Activated CD4-positive, alpha-beta T cell treated with anti-CD3 and anti-CD28 coated beads for 4 hours (primary cell): ENCODE measurements around the gene RALGAPA2.

Experiments used
- DNase-seq, 2 donors: peaks; one replicate each; pipeline ENCODE4 v3.0.0-alpha.2; 2020

RALGAPA2 gene

DNA sequence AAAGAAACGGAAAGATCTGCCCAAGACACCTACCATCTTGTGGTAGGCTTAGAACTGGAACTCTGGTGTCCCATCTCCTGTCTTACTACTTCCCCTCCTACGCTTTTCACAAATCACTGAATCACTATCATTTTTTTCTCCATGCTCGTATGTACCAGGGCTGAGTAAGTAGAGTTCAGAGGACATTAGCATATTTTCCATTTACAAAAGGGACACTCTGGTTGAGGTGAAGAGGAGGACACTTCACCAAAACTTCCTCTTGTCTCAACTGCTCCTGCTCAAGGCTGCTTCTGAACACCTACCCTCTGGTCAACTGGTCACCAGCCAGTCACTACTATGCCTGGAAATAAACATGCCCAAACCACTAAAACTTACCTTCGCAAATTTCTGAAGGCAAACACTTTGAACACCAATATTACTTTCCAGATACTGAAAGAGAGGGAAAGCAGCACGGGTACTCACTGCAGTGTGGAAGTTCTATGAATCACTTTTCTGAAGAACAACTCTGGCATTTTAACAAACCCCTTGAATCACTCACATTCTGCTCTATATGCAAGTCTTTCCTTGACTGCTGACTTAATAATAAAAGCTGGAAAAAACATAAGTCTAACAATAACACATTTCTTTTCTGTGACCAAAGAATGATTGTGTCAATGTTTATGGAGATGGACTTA, 221.2 kb downstream of the RALGAPA2 start:
- DNase-seq: no peak

GRCh38 chr20:20490673-20491072, 221.8 kb downstream of the RALGAPA2 start:
- no peak for DNase-seq

DNA sequence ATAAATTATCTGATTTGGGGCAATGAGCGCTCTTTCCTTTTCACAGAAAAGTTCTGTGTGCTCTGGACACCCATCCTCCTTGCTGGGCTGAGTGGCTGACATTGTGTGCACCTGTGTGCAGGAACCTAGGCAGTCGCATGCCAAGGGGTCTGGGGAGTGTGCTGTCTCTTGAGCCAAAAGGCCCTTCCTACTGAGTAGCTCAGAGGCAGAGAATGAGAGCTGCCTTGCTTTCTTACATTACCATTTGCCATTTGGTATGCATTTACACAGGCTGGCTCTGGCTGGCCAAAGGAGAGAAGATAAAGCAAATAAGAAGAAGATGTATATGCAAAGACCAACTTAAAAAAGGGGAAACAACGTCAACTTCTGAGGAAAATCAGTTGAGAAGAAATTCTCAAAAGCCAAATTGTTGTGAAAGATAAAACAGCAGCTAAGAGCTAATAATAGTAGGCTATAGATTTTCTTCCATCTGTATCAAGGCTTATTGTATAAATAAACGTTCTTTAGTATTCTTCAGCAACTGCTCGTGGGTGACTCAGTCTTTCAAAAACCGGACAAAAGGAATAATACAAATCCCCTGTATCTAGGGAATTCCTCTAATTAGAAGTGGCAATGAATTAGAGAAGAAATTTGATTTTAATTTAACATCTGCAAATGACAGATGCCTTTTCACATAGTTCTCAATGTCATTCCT, 222.6 kb downstream of the RALGAPA2 start:
- DNase-seq: no peak

DNA sequence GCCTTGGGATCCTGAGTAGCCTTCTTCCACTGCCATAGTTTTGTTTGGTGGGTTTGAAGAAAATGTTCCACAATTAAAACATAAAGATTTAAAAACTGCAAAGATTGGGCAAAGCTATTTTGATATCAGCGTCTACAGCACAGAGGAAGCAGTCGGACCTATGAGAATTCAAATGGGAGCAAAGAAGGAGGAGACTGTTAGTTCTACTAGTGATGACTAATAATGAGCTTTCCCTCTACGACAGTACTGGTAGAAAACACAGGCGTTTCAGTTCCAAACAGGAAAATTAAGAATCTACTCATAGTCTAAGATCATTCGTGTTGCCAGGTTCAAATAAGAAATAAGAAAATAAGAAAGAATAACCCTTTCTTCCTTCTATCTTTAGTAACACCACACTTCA, 223.4 kb downstream of the RALGAPA2 start:
- DNase-seq: no peak

DNA sequence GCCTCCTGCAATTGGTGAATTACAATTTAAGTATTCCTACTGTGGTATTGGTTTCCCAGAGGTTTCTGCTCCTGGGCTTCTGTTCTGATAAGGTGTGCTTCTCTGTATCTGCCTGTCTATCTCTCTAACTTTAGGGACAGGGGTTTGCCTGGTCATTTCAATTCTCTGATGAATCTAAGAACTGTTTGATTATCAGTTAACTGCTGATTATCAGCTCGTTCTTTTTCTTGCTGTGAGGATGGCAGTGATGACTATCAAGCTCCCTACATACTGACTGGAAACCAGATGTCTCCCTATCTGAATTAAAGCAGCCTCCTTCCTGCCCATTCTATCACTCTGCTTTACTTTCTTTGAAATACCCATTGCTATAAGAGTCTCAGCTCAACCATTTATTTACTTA, 224.1 kb downstream of the RALGAPA2 start:
- DNase-seq: no peak

DNA sequence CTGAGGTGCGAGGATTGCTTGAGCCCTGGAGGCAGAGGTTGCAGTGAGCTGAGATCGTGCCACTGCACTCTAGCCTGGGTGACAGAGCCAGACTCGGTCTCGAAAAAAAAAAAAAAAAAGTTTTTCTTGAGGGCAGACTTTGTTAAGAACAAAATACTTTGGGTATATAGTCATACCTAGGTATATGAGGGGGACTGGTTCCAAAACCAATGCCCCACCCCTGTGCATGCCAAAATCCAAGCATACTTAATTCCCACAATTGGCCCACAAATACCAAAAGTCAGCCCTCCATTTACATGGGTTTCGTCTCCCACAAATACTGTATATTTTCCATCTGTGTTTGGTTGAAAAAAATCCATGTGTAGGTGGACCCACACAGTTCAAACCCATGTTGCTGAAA, 224.6 kb downstream of the RALGAPA2 start:
- no peak for DNase-seq

DNA sequence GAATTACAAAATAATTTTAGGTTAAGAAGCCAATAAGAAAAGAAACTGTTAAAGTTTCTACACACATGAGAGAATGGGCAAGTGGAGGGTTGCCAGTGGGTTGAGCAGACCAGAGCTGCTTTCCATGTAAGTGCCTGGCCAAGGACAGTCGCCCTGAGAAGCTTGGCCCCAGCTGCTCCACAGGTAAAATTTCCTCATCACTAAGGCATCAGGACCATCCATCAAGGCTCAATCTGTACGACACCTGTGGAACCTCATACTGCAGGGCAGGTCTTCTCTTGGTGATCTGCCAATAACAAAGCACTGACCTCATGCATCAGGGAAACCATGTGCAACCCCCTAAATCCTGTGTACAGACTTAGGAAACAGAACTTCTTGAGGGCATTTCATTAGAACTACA, 229.1 kb downstream of the RALGAPA2 start:
- DNase-seq: no peak

DNA sequence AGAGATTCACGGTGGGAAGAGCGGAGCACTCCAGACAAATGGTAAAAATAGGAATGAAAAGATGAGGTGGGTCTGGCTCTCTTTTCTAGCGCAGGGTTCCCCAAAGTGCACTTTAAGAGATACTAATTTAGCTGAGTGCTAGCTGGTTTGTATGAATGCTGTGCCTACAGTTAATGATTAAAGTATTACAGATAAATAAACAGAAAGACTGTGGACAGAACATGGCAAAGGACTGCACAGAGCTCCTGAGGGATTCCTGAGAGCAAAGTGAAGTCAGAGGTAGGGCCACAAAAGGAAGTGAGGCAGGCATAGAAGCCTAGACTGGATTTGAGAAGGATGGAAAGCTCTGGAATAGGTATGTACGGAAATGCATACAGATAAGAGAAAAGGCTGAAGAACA, 230.0 kb downstream of the RALGAPA2 start:
- no peak for DNase-seq

GRCh38 chr20:20480689-20481088, 231.8 kb downstream of the RALGAPA2 start:
- no peak for DNase-seq

GRCh38 chr20:20480126-20480525, 232.3 kb downstream of the RALGAPA2 start:
- DNase-seq: no peak

GRCh38 chr20:20477444-20478041, 234.9 kb downstream of the RALGAPA2 start:
- no peak for DNase-seq

GRCh38 chr20:20476504-20476903, 235.9 kb downstream of the RALGAPA2 start:
- no peak for DNase-seq

DNA sequence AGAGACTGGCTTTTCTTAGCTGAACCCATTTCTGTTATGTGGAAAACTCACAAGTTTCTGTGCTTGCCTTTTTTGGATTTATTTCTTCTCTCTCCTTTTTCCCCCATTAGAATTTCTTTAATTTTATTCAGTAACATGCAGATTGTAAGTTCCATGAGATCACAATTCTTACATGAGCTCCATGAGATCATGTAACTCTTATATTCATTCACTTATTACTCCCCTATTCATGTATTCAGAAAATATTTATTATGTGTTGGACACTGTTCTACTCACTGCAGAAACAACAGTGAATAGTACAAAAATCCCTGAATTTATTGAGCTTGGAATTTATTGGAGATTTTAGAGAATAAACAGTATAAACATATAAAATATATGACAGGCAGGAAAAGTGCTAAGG, 238.8 kb downstream of the RALGAPA2 start:
- no peak for DNase-seq

GRCh38 chr20:20472684-20473274, 239.7 kb downstream of the RALGAPA2 start:
- no peak for DNase-seq

GRCh38 chr20:20466341-20466879, 246.0 kb downstream of the RALGAPA2 start:
- DNase-seq: no peak

DNA sequence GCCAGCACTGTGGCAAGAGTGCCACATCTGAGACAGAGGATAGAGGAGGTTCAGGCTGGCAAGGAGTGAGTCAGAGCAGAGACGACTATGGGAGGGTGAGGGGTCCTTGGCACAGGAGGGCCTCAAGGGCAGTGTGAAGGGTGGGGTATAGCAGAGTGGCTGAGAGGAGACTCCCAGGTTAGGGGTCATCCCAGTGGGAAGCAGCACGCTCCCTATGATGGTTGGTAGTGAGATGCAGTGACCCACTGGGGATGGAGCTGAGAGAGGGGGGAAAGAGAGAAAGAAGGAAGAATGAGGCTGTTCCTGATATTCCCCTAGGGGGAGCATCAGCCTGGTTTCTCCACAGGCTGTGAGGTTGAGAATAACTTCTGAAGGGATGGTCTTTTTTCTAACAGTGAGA, 247.2 kb downstream of the RALGAPA2 start:
- no peak for DNase-seq

DNA sequence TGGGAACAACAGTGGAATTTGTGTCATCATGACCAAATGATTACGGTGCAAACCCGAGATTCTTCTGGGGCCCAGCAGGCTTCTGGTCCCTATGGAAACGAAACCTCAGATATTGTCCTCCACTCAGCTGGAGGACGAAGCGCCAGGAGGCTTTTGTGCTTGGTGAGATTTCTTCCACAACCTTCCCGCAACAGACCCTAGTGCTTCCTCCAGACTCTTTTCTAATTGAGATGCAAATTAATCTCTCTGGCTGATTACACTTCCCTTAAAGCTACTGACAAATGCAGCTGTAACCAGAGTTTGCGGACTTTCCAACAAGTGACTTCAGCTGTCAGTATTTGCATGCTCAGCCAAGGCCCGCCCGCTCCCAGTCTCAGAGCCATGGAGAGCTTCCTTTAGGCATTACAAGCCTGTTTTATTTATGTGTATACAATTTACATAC, 248.5 kb downstream of the RALGAPA2 start:
- DNase-seq: no peak

- no peak for DNase-seq
Observed at GRCh38 chr20:20462185-20462584, 250.3 kb downstream of the RALGAPA2 start.

DNA sequence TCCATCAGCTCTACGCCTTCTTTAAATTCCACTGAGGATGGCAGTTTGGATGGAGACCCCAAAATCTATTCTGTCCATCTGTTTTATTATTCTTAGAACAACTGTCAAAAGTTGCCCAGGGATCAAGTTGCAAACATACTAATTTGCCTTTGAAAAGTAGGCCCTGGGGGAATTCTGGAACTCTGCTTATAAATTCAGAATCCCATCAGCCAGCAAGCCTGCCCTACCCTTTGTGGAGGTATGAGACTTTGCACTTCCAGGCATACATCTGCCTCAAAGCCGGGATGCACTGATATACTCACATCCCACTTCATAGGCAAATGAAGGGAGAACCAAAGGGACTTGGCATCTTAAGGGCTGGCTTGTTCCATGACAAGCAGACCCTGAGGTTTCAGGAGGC, 250.9 kb downstream of the RALGAPA2 start:
- DNase-seq: no peak

DNA sequence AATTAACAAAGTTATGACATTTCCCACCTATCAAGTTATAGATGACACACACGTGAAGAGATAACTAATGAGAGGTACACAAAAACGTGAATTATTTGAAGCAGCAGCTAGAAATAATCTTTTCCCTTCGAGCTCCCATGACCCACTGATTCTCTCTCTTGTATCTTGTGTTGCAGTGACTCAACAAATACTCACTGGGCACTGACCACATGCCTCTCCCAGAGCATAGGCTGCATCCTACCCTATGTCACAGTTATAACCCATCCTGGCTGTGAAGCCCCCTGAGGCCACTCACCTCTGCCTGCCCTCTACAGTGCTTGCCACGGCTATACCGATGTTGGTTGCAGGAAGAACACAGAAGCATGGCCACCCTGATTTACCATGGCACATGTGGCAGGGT, 252.7 kb downstream of the RALGAPA2 start:
- no peak for DNase-seq

- DNase-seq: no peak
Observed at GRCh38 chr20:20457392-20458126, 254.9 kb downstream of the RALGAPA2 start.

GRCh38 chr20:20456741-20457140, 255.7 kb downstream of the RALGAPA2 start:
- DNase-seq: no peak

GRCh38 chr20:20455926-20456325, 256.5 kb downstream of the RALGAPA2 start:
- no peak for DNase-seq
